Naive thymus-derived CD4-positive, alpha-beta T cell (primary cell): ENCODE data around the gene MCC. TPM values are rescaled to one million over a fixed set of nuclear protein-coding genes. Genes with fewer than 3 reads are reported as not detected.

Source experiments
- ATAC-seq: fragments of 150-1000 bp; cut with Tn5 transposase; 2 replicates; pipeline ENCODE4 v1.10.0; 2021; ENCODE audit warnings: mild to moderate bottlenecking, moderate library complexity
- CTCF ChIA-PET: fragments of 350-600 bp; sonication (Branson Sonifier 250); formaldehyde crosslinking; loops from one replicate; lab custom pipeline; 2021; ENCODE audit warnings: antibody characterized with exemption; lab: Charles Lee
- POLR2A ChIA-PET: fragments of 350-600 bp; sonication (Branson Sonifier 250); formaldehyde crosslinking; loops from one replicate; lab custom pipeline; 2021; ENCODE audit warnings: antibody characterized with exemption, inconsistent platforms; lab: Charles Lee
- DNase-seq, 9 donors: peaks; one replicate each; pipeline versions ENCODE4 v3.0.0 to v3.0.0-alpha.2; 2020 to 2022; ENCODE audit warnings: mixed read lengths in 1 of 9
- H3K27ac ChIP-seq: one replicate; pipeline ENCODE4 v1.7.0; 2013; ENCODE audit warnings: mild to moderate bottlenecking, low read depth, low read length, moderate library complexity
- H3K27me3 ChIP-seq, 2 donors: one replicate each; pipeline ENCODE4 v1.7.0; 2013; ENCODE audit warnings: low read length in 2 of 2, mild to moderate bottlenecking in 2 of 2, moderate library complexity in 2 of 2; ENCODE audit not compliant: control insufficient read depth in 2 of 2, insufficient read depth in 2 of 2
- H3K36me3 ChIP-seq, 3 experiments: 1 replicate in 2 of 3; 2 replicates in 1 of 3; pipeline ENCODE4 v1.7.0; 2013; ENCODE audit warnings: low read length in 3 of 3, mild to moderate bottlenecking in 3 of 3, moderate library complexity in 1 of 3; ENCODE audit not compliant: insufficient read depth in 3 of 3, control insufficient read depth in 2 of 3
- H3K4me1 ChIP-seq, 2 donors: one replicate each; pipeline ENCODE4 v1.7.0; 2013; ENCODE audit warnings: low read length in 2 of 2, mild to moderate bottlenecking in 2 of 2, moderate library complexity in 1 of 2; ENCODE audit not compliant: control insufficient read depth in 2 of 2, insufficient read depth in 2 of 2
- H3K4me3 ChIP-seq: 2 replicates; pipeline ENCODE4 v1.7.0; 2013; ENCODE audit warnings: mild to moderate bottlenecking, low read length
- H3K9me3 ChIP-seq, 3 experiments: 1 replicate in 2 of 3; 2 replicates in 1 of 3; pipeline ENCODE4 v1.7.0; 2013; ENCODE audit warnings: low read length in 3 of 3; ENCODE audit not compliant: control insufficient read depth in 2 of 3
- H3K27ac Mint-ChIP-seq, 9 donors: one replicate each; pipeline ENCODE4 v1.8.0; 2020 to 2022; ENCODE audit warnings: mixed read lengths in 9 of 9, mild to moderate bottlenecking in 8 of 9, moderate library complexity in 5 of 9, inconsistent platforms in 2 of 9
- H3K27me3 Mint-ChIP-seq, 5 donors: one replicate each; pipeline ENCODE4 v1.8.0; 2021 to 2022; ENCODE audit warnings: mixed read lengths in 5 of 5, mild to moderate bottlenecking in 1 of 5
- H3K36me3 Mint-ChIP-seq, 5 donors: one replicate each; pipeline ENCODE4 v1.8.0; 2020 to 2022; ENCODE audit warnings: mixed read lengths in 5 of 5, mild to moderate bottlenecking in 3 of 5, inconsistent platforms in 1 of 5
- H3K4me1 Mint-ChIP-seq, 7 donors: one replicate each; pipeline ENCODE4 v1.8.0; 2020 to 2022; ENCODE audit warnings: mixed read lengths in 7 of 7, mild to moderate bottlenecking in 3 of 7, inconsistent platforms in 1 of 7
- H3K4me3 Mint-ChIP-seq, 10 donors: one replicate each; pipeline ENCODE4 v1.8.0; 2020 to 2022; ENCODE audit warnings: mild to moderate bottlenecking in 10 of 10, mixed read lengths in 10 of 10, moderate library complexity in 6 of 10, inconsistent platforms in 2 of 10
- H3K9me3 Mint-ChIP-seq, 11 donors: one replicate each; pipeline ENCODE4 v1.8.0; 2020 to 2022; ENCODE audit warnings: mixed read lengths in 11 of 11, mild to moderate bottlenecking in 4 of 11, inconsistent platforms in 1 of 11, moderate library complexity in 1 of 11
- intact Hi-C, 2 donors: fragments of 100-400 bp; cut with micrococcal nuclease; formaldehyde crosslinking; loops; one replicate each; pipeline ENCODE4 v1.15.1; 2023
- polyA plus RNA-seq, 2 donors: library from polyadenylated mRNA; unstranded; fragments of 300-500 nt; fragmentation: Illumina TruSeq; gene quantifications; one replicate each; pipeline ENCODE4 v1.2.3, GENCODE V29; 2021
- total RNA-seq, 6 experiments: library from RNA in 5 of 6; stranded (reverse) in 5 of 6; gene quantifications; 1 replicate in 5 of 6; 2 replicates in 1 of 6; pipeline ENCODE4 v1.2.3 and lab custom pipeline; 2021 to 2026

MCC gene
- total and polyA plus RNA-seq, 7 experiments from 2014 or later, result 0.56 to 3.0 (median 0.89) TPM

DNA sequence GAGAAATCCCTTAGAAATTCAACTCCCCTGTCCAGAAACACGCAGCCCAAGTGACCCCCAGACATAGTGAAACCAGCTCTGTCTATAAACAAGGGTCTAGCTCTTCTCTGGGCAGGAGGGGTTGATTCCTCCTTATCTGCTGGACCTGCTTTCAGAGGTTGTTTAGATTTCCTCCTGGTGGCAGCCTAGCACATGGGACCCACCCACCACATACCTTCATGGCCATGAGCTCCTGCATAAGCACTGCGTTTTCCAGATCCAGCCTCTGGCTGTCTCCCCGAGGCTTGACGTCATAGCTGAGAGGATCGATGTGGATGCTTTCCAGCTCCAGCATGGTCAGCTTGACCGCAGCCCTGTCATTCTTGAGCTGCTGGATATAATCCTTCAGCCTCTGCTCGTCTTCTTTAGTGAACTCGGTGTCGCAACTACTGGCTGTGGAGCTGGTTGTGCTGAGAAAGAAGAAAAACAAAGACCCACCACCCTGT lies 434.7 kb downstream of the MCC start:
- Histone ChIP-seq H3K4me1 (no peaks in the 10 kb centered on the region), H3K4me3 (no peak overlapping the region), H3K9me3 (no peaks in the 10 kb centered on the region), H3K27ac (no peak overlapping the region), H3K36me3 (no peaks in the 10 kb centered on the region), H3K27me3 (no peaks in the 10 kb centered on the region)
- H3K4me1 Mint-ChIP-seq, result peaks cover 5 to 25% (median 11%) of the 10 kb centered on the region in 7 donors
- no peaks in the 10 kb centered on the region for H3K27me3 Mint-ChIP-seq
- no peaks in the 10 kb centered on the region for H3K9me3 Mint-ChIP-seq
- ATAC-seq, result no peak
- intact Hi-C loops, result no loop called here
- DNase-seq, result no peak
- peaks cover 0 to 5% (median 4%) of the 10 kb centered on the region in 5 donors for H3K36me3 Mint-ChIP-seq
- no peak overlapping the region for H3K4me3 Mint-ChIP-seq
- no peak overlapping the region for H3K27ac Mint-ChIP-seq
- POLR2A ChIA-PET, result no interaction called here
- CTCF ChIA-PET, result no interaction called here

DNA sequence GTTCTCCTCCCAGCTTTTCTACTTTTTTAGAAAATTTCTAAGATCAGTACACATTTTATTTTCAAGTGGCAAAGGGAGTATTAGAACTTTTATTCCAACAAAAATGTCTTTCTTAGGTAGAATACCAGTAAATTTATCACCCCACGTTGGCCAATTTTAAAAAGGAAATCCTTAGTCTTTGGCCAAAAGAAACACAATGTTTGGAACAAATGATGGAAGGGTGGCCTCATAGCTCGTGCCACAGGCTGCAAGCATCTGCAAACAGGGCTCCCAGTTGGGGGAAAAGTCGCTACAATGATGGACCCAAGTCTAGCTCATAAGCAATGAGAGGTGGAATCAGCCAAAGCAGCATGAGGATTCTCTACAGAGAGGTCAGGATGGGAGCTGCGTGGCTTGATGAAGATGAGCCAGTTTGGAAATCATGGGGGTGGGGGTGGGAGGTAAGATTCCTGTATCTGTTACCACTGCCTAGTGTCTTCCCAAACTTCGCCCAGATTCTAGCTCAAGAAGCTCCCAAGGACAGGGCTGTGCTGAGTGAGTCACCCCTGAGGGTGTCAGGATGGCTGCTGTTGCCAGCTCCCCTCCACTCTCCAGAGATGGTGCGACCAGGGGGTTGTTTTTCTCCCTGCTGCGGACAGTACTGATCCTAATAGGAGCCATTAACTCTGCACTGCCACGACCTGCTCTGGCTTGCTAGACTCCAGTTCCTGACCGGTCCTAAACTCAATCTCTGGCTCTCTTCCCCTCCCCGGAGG lies 436.0 kb downstream of the MCC start:
- Mint-ChIP-seq H3K4me3 (no peak overlapping the region), H3K27me3 (no peaks in the 10 kb centered on the region), H3K4me1 (peaks cover 5 to 29% (median 9%) of the 10 kb centered on the region in 7 donors), H3K9me3 (no peaks in the 10 kb centered on the region), H3K36me3 (peaks cover 0 to 5% (median 4%) of the 10 kb centered on the region in 5 donors), H3K27ac (peak overlapping the region in 1 of 9 donors; percentile 36)
- no peak overlapping the region for H3K27ac ChIP-seq
- H3K4me1 ChIP-seq, result no peaks in the 10 kb centered on the region
- no peak for DNase-seq
- no peaks in the 10 kb centered on the region for H3K36me3 ChIP-seq
- no peaks in the 10 kb centered on the region for H3K9me3 ChIP-seq
- intact Hi-C loops, result no loop called here
- H3K4me3 ChIP-seq, result no peak overlapping the region
- ATAC-seq, result no peak
- POLR2A ChIA-PET, result no interaction called here
- H3K27me3 ChIP-seq, result no peaks in the 10 kb centered on the region
- CTCF ChIA-PET, result interaction anchor here (0.6 kb wide), 1 partner anchor 363 kb away, joined by 4 read pairs; no protein-coding TSS in a partner anchor

DNA sequence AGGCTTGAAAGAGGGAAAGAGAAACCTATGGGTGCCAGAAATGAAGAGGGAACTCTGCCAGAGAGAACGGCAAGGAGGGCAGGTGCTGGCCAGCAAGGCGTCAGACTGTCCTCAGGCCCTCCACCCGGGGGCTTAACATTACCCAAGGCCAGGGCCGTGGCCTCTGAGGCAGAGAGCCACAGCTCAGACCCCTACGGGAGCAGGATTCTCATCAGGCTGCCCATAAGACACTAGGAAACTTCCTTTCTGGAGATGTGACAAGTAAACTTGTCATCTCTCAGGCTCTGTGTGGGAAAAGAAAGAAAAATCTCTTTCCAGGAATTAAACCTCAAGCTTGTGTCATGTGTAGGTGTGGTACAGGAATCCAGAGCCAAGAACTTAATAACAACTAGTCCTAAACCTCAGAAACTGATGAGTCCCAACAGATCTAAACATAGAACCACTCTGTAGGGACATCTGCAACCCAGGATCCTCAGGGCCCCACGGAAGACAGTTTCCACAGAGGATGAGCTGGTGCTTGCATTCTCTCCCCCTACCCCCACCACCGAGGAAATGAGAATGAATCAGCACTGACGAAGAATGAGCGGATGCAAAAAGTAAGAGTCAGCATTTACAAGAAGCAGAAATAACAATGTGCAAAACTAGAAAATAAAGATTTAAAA lies 437.4 kb downstream of the MCC start:
- ATAC-seq, result peak; percentile 43
- intact Hi-C loops, result no loop called here
- Mint-ChIP-seq H3K4me3 (peak overlapping the region in 1 of 10 donors; percentile 57), H3K27me3 (no peaks in the 10 kb centered on the region), H3K4me1 (peaks cover 0 to 29% (median 5%) of the 10 kb centered on the region in 7 donors), H3K27ac (peak overlapping the region in 1 of 9 donors; percentile 59), H3K36me3 (peaks cover 0 to 5% (median 4%) of the 10 kb centered on the region in 5 donors), H3K9me3 (no peaks in the 10 kb centered on the region)
- Histone ChIP-seq H3K4me3 (no peak overlapping the region), H3K9me3 (no peaks in the 10 kb centered on the region), H3K27me3 (no peaks in the 10 kb centered on the region), H3K4me1 (no peaks in the 10 kb centered on the region), H3K27ac (no peak overlapping the region), H3K36me3 (no peaks in the 10 kb centered on the region)
- ChIA-PET CTCF (no interaction called here), POLR2A (no interaction called here)
- DNase-seq, result no peak

DNA sequence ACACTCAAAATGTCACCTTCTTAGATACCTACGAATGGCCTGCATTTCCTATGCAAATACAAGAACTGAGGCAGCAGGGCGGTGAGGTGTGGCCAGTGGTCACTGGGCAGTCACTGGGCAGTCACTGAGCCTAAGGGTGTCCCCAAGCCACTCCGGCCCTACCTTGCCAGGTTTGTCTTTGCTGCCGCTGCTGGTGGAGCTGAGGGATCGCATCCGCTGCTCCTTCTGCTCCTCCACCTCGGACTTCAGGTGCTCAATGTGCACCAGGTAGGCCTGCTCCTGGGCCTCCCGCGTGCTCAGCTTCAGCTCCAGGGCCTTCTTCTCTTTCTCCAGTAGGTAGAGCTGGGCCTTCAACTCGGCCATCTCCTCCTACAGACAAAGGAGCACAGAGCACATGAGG lies 439.3 kb downstream of the MCC start:
- H3K36me3 ChIP-seq, result no peaks in the 10 kb centered on the region
- Mint-ChIP-seq H3K4me1 (peaks cover 0 to 29% (median 5%) of the 10 kb centered on the region in 7 donors), H3K36me3 (peaks cover 0 to 7% (median 4%) of the 10 kb centered on the region in 5 donors), H3K4me3 (no peak overlapping the region), H3K27ac (no peak overlapping the region), H3K27me3 (no peaks in the 10 kb centered on the region), H3K9me3 (no peaks in the 10 kb centered on the region)
- intact Hi-C loops, result no loop called here
- ChIA-PET POLR2A (no interaction called here), CTCF (no interaction called here)
- ATAC-seq (no peak), DNase-seq (no peak)
- H3K27ac ChIP-seq, result no peak overlapping the region
- H3K27me3 ChIP-seq, result no peaks in the 10 kb centered on the region
- H3K4me1 ChIP-seq, result no peaks in the 10 kb centered on the region
- no peak overlapping the region for H3K4me3 ChIP-seq
- no peaks in the 10 kb centered on the region for H3K9me3 ChIP-seq

DNA sequence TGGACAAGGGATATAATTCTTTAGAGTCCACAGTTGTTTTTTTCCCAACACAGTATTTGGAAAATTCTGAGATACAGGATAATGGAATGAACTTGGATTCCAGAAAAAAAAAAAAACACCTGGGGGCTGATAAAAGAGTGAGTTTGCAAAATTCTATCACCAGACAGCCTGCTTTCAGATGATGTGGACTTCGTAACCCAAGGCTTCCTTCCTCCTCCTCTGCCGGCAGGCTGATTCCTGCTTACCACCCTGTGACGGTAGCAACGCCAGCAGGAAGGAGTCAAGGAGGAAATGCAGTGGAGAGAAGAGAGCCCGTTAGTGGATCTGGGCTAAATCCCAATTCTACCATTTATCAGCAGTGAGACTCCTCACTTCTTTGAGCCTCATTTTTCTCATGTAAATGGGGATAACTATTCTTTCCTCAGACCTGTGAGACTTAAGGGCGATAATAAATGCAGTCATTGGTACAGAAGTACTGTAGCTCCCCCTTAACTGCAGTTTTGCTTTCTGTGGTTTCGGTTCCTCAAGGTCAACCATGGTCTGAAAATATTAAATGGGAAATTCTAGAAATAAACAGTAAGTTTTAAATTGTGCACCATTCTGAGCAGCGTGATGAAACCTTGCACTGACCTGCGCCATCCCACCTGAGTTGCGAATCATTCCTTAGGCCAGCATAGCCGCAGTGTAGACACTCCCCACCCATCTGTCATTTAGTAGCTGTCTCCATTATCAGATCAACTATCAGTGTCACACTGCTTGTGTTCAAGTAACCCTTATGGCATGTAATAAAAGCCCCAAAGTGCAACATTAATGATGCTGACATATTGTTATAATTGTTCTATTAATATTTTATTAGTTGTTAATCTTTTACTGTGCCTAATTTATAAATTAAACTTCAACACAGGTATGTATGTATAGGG lies 440.3 kb downstream of the MCC start:
- Histone ChIP-seq H3K36me3 (no peaks in the 10 kb centered on the region), H3K4me1 (no peaks in the 10 kb centered on the region), H3K4me3 (no peak overlapping the region), H3K9me3 (no peaks in the 10 kb centered on the region), H3K27ac (no peak overlapping the region), H3K27me3 (no peaks in the 10 kb centered on the region)
- intact Hi-C loops, result no loop called here
- no peak overlapping the region for H3K4me3 Mint-ChIP-seq
- no peaks in the 10 kb centered on the region for H3K9me3 Mint-ChIP-seq
- H3K4me1 Mint-ChIP-seq, result peaks cover 0 to 29% (median 5%) of the 10 kb centered on the region in 7 donors
- H3K27ac Mint-ChIP-seq, result peak overlapping the region in 1 of 9 donors; percentile 15
- H3K27me3 Mint-ChIP-seq, result no peaks in the 10 kb centered on the region
- ChIA-PET POLR2A (no interaction called here), CTCF (no interaction called here)
- peaks cover 0 to 7% (median 4%) of the 10 kb centered on the region in 5 donors for H3K36me3 Mint-ChIP-seq
- DNase-seq, result no peak
- ATAC-seq, result peak; percentile 67

DNA sequence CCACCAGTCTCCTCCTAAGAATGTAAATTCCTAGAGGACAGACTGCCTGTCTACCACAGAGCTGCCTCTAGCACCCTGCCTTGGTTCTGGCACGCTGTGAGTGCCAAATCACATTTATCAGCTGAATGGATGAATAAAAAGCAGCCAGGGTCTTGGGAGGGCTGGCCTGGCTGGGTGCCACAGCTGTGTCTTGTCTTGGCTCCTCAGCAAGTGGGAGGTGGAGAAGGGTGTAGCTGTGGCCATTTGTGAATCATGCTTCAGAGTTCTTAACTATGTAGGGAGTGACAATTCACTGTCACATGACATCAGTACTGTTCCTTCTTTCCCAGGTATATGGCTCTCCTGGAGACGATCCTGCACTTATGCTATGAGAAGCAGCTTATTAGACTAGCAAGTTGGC lies 441.0 kb downstream of the MCC start:
- peak; percentile 39 for ATAC-seq
- CTCF ChIA-PET, result no interaction called here

More for the DNA sequence above, 441.0 kb downstream of the MCC start:
- H3K27me3 ChIP-seq, result no peaks in the 10 kb centered on the region
- Mint-ChIP-seq H3K9me3 (no peaks in the 10 kb centered on the region), H3K4me3 (no peak overlapping the region), H3K27ac (no peak overlapping the region), H3K36me3 (peaks cover 0 to 5% (median 4%) of the 10 kb centered on the region in 5 donors), H3K27me3 (no peaks in the 10 kb centered on the region), H3K4me1 (peaks cover 0 to 25% (median 5%) of the 10 kb centered on the region in 7 donors)
- POLR2A ChIA-PET, result no interaction called here
- H3K9me3 ChIP-seq, result no peaks in the 10 kb centered on the region
- H3K4me1 ChIP-seq, result no peaks in the 10 kb centered on the region
- no peaks in the 10 kb centered on the region for H3K36me3 ChIP-seq
- H3K27ac ChIP-seq, result no peak overlapping the region
- no peak for DNase-seq
- no peak overlapping the region for H3K4me3 ChIP-seq
- intact Hi-C loops, result no loop called here
